Right atrium auricular region (tissue), 2 donors: ENCODE results near the gene BRI3BP. TPM values are rescaled to one million over a fixed set of nuclear protein-coding genes. Genes with fewer than 3 reads are reported as not detected.

Experiments
- DNase-seq: peaks from one replicate; pipeline ENCODE4 v3.0.0-alpha.2; 2019; ENCODE audit warnings: low spot score
- H3K27ac ChIP-seq, 2 donors: fragments of 200-600 bp; sonication (generic); 1 replicate in 1 of 2; 2 replicates in 1 of 2; pipeline ENCODE4 v1.5.1; 2016 to 2019
- H3K27me3 ChIP-seq, 2 donors: fragments of 200-600 bp; sonication (generic); one replicate each; pipeline versions ENCODE4 v1.5.1 to v1.6.0; 2017 to 2019
- H3K36me3 ChIP-seq: fragments of 200-600 bp; sonication (generic); one replicate; pipeline ENCODE4 v1.5.1; 2016
- H3K4me1 ChIP-seq, 2 donors: fragments of 200-600 bp; sonication (generic); one replicate each; pipeline versions ENCODE4 v1.5.1 to v1.6.0; 2017 to 2019
- H3K4me3 ChIP-seq, 2 donors: fragments of 200-600 bp; sonication (generic); 1 replicate in 1 of 2; 2 replicates in 1 of 2; pipeline ENCODE4 v1.5.1; 2017 to 2019; ENCODE audit warnings: mild to moderate bottlenecking in 1 of 2, moderate library complexity in 1 of 2
- H3K9me3 ChIP-seq, 2 donors: fragments of 200-600 bp; sonication (generic); one replicate each; pipeline ENCODE4 v1.5.1; 2019
- total RNA-seq, 2 donors: library from RNA; depleted of rRNA; stranded (reverse); fragments of >200 nt; gene quantifications; one replicate each; pipeline ENCODE4 v1.1.0, GENCODE V29; 2016
- TF ChIP-seq, protein P1 (sequence below), 2 donors: fragments of 200-600 bp; sonication (generic); IDR thresholded peaks; one replicate each; pipeline ENCODE4 v1.5.1; 2019; ENCODE audit warnings: antibody characterized with exemption in 2 of 2

Gene BRI3BP
- total RNA-seq, 2 donors from 2014 or later = 2.8 TPM

DNA sequence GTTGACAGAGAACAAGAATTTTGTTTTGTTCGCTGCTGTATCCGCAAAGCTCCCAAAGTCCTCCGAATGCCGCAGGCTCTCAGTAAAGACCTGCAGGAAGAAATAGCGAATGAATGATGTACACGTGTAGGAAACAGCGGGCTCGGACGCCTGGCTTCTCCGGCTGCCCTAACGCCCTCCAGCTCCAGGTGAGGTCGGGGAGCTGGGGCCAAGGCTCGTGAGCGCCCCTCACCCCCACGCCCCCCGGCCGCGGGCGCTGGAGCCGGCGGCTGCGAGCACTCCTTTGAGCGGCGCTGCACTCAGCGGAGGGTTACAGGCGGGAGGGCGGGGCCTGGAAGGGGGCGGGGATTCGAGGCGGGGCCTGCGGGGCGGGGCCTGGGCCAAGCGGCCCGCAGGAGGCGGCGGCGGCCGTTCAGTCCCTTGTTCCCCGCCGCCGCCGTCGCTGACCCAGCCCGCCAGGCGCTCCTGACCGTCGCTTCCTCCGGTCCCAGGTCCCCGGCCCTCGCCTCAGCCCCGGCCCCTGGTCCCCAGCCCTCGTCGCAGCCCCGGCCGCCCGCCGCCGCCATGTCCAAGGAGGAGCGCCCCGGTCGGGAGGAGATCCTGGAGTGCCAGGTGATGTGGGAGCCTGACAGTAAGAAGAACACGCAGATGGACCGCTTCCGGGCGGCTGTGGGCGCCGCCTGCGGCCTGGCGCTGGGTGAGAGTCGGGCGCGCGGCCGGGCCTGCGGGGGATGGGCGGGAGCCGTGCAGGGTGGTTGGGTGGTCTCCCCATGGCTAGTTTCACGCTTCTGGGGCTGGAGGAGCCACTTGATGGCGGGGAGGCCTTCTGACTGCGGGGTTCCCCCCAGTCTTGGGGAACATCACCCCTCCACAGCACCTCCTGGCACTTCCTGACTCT is 71.8 kb downstream of the BRI3BP start, which contains the start of gene AACS:
AACS (plus strand) TSS at position 415 of the 898 bp plus-strand sequence; CDS start at position 565, 150 bp downstream.
- TF ChIP-seq, protein P1, sequence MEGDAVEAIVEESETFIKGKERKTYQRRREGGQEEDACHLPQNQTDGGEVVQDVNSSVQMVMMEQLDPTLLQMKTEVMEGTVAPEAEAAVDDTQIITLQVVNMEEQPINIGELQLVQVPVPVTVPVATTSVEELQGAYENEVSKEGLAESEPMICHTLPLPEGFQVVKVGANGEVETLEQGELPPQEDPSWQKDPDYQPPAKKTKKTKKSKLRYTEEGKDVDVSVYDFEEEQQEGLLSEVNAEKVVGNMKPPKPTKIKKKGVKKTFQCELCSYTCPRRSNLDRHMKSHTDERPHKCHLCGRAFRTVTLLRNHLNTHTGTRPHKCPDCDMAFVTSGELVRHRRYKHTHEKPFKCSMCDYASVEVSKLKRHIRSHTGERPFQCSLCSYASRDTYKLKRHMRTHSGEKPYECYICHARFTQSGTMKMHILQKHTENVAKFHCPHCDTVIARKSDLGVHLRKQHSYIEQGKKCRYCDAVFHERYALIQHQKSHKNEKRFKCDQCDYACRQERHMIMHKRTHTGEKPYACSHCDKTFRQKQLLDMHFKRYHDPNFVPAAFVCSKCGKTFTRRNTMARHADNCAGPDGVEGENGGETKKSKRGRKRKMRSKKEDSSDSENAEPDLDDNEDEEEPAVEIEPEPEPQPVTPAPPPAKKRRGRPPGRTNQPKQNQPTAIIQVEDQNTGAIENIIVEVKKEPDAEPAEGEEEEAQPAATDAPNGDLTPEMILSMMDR (IDR thresholded peaks at IDR 0.05) = no peak
- H3K4me1 ChIP-seq = peaks cover 0 to 36% of the 10 kb centered on the region in 2 donors
- no peaks in the 10 kb centered on the region for H3K36me3 ChIP-seq
- no peaks in the 10 kb centered on the region for H3K9me3 ChIP-seq
- peak; percentile 69 for DNase-seq
- no peaks in the 10 kb centered on the region for H3K27me3 ChIP-seq
- peak within 1 kb of the TSS; percentile 75 to 90 for H3K4me3 ChIP-seq
- H3K27ac ChIP-seq = peak within 1 kb of the TSS; percentile 70 to 81

- Histone ChIP-seq H3K36me3 (no peaks in the 10 kb centered on the region), H3K27ac (peak overlapping the region in 1 of 2 donors; percentile 81), H3K9me3 (no peaks in the 10 kb centered on the region), H3K4me3 (peak overlapping the region; percentile 75 to 90), H3K4me1 (peaks cover 0 to 36% of the 10 kb centered on the region in 2 donors), H3K27me3 (no peaks in the 10 kb centered on the region)
- TF ChIP-seq, protein P1 (IDR thresholded peaks at IDR 0.05) = no peak
- no peak for DNase-seq
Measured at GRCh38 chr12:125065919-125066570, 72.6 kb downstream of the BRI3BP start.

- H3K4me1 ChIP-seq = peaks cover 0 to 36% of the 10 kb centered on the region in 2 donors
- H3K27me3 ChIP-seq = no peaks in the 10 kb centered on the region
- H3K4me3 ChIP-seq = no peak overlapping the region
- no peaks in the 10 kb centered on the region for H3K9me3 ChIP-seq
- TF ChIP-seq, protein P1 (IDR thresholded peaks at IDR 0.05) = no peak
- DNase-seq = no peak
- no peak overlapping the region for H3K27ac ChIP-seq
- H3K36me3 ChIP-seq = no peaks in the 10 kb centered on the region
Measured at GRCh38 chr12:125068391-125068790, 74.9 kb downstream of the BRI3BP start.

- Histone ChIP-seq H3K9me3 (no peaks in the 10 kb centered on the region), H3K27me3 (no peaks in the 10 kb centered on the region), H3K27ac (peak overlapping the region in 1 of 2 donors; percentile 19), H3K36me3 (no peaks in the 10 kb centered on the region), H3K4me1 (peaks cover 0 to 32% of the 10 kb centered on the region in 2 donors), H3K4me3 (no peak overlapping the region)
- DNase-seq = no peak
- TF ChIP-seq, protein P1 (IDR thresholded peaks at IDR 0.05) = no peak
Measured at GRCh38 chr12:125069616-125070015, 76.2 kb downstream of the BRI3BP start.

DNA sequence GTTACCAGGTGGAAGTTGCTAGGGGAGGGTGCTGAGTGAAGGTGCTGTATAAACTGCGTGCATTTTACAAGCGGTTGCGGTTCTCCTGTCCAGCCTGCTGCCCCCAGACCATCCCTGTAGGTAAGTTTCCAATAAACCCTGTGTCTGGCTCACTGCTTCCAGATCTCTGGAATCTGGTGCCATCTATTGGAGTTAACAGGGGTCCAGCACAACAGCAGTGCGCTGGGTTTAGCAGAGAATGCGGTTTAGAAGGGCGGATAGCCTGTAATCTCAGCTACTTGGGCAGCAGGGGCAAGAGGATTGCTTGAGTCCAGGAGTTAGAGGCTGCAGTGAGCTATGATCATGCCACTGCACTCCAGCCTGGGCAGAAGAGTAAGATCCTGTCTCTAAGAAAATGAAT is 76.7 kb downstream of the BRI3BP start:
- H3K4me1 ChIP-seq = peaks cover 0 to 28% of the 10 kb centered on the region in 2 donors
- H3K27ac ChIP-seq = peak overlapping the region in 1 of 2 donors; percentile 19
- H3K4me3 ChIP-seq = no peak overlapping the region
- H3K36me3 ChIP-seq = no peaks in the 10 kb centered on the region
- DNase-seq = no peak
- no peaks in the 10 kb centered on the region for H3K27me3 ChIP-seq
- TF ChIP-seq, protein P1 (IDR thresholded peaks at IDR 0.05) = no peak
- no peaks in the 10 kb centered on the region for H3K9me3 ChIP-seq
